ENCODE measurements around the gene TGIF1. TPM values are rescaled to one million over a fixed set of nuclear protein-coding genes. Genes with fewer than 3 reads are reported as not detected.

Gene TGIF1
- total RNA-seq, 4 donors from 2014 or later: 48.2 to 142 (median 64.0) TPM

- Histone ChIP-seq H3K27ac (replicated peaks in 1 of 4) (peak overlapping the region; percentile 98 to 100 (median 98)), H3K4me1 (peaks cover 33 to 49% (median 40%) of the 10 kb centered on the region in 4 donors), H3K4me3 (peak overlapping the region; percentile 69 to 96 (median 90)), H3K27me3 (no peaks in the 10 kb centered on the region), H3K9me3 (no peaks in the 10 kb centered on the region), H3K36me3 (no peaks in the 10 kb centered on the region)
- TF ChIP-seq EP300 (IDR thresholded peaks at IDR 0.05): no peak
- TF ChIP-seq POLR2A (IDR thresholded peaks at IDR 0.05; ENCODE audit: low read depth): no peak
- TF ChIP-seq POLR2AphosphoS5 (IDR thresholded peaks at IDR 0.05): no peak
- TF ChIP-seq CTCF (IDR thresholded peaks at IDR 0.05): no peak
- DNase-seq (ENCODE audit: extremely low spot score): no peak
- intact Hi-C loops (cut with DNase I): loop anchor here (2.0 to 5.0 kb wide), 2 partner anchors 144 to 188 kb away; partner anchors contain the start of gene MYL12B
- WGBS: 0% methylated on average over 11 of the region's 30 CpGs
Observed at GRCh38 chr18:3450799-3451182, 819 bp downstream of the TGIF1 start.

DNA sequence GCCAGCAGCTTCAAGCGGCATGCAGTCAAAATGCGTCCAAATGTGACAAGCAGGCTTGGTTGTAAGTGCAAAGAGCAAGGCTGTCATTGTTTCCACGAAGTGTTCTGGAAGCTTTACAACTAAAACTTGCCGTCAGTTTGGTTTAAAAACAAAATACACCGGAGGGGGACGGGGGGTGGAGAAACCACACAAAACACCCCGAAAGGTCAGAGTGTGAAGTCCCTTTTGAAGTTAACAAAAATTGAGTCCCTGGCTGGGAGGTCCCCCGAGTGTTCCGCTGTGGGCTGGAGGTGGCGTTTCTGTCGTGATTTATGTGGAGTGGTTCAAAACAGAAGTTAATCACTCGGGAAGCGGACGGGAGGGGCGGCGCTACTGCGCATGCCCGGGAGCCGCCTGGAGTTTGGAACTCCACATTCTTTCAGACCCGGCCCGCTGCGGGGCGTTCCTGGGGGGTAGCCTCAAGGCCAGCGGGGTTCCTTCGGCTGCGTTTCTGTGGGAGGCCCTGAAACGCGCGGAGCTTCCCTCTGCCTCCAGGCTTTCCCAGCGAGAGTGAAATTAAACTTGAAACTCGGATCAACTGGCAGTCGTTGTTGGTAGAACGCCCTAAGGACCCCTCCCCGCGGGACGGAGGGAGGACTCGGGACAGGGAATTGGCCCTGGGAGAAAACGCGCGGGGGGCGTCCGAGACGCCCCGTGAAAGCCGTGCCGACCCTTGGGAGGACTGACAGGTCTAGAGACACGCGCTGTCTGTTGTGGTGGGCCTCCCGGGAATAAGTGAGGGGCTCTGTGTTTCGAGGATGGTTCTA is 1.4 kb downstream of the TGIF1 start:
- Histone ChIP-seq H3K27ac (replicated peaks in 1 of 4) (peak overlapping the region; percentile 98 to 100 (median 98)), H3K4me1 (peaks cover 32 to 52% (median 44%) of the 10 kb centered on the region in 4 donors), H3K27me3 (no peaks in the 10 kb centered on the region), H3K4me3 (peak overlapping the region; percentile 69 to 96 (median 90)), H3K36me3 (peaks cover 2 to 4% (median 3%) of the 10 kb centered on the region in 4 donors), H3K9me3 (no peaks in the 10 kb centered on the region)
- DNase-seq (ENCODE audit: extremely low spot score): peak; percentile 99
- TF ChIP-seq POLR2AphosphoS5 (IDR thresholded peaks at IDR 0.05) (peak in 1 of 2 donors; percentile 97), CTCF (IDR thresholded peaks at IDR 0.05) (no peak), POLR2A (IDR thresholded peaks at IDR 0.05; ENCODE audit: low read depth) (peak; percentile 92), EP300 (IDR thresholded peaks at IDR 0.05) (no peak)
- 0% methylated on average over 33 of the region's 50 CpGs for WGBS
- intact Hi-C loops (cut with DNase I): loop anchor here (2.0 to 5.0 kb wide), 2 partner anchors 143 to 189 kb away; partner anchors contain the start of gene MYL12B

DNA sequence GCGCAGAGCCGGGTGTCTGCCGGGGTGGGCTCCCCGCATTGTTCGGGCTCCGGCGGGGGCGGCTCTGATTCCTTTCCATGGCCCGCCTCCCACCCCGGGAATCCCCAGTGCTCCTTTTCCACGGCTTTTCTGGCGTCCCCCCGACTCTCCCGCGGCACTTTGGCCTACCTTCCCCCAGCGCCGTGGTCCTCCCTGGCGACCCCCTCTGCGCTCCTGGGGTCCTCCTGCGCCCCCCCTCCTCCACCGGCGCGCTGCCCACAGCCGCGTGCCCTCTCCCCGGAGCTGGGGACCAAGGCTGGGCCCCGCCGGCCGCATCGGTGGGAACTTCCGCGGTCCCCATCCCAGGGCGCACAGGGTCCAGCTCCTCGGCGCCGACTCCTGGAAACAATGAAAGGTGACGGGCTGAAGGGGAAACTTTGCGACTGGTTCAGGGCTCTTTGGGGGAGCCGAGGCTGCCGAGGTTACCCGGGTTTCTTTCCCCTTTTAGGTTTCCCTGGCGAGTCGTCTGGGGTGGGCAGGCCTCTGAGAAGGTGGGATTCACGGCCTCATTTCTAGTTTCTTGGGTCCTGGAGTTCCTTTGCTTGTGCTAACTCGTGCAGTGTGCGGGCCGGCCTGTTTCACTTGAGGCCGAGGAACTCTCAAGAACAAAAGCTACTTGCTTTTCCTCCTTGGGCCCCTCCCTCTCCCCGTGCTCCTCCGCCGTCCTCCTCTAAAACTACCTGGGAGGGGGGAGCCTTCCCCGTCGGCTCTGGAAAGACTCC is 2.2 kb downstream of the TGIF1 start:
- DNase-seq (ENCODE audit: extremely low spot score): no peak
- intact Hi-C loops (cut with DNase I): loop anchor here (2.0 to 5.0 kb wide), 2 partner anchors 143 to 190 kb away; partner anchors contain the start of gene MYL12B
- WGBS: 1% methylated on average over 18 of the region's 53 CpGs
- Histone ChIP-seq H3K27ac (replicated peaks in 1 of 4) (peak overlapping the region; percentile 98 to 100 (median 98)), H3K9me3 (no peaks in the 10 kb centered on the region), H3K36me3 (peaks cover 7 to 11% (median 11%) of the 10 kb centered on the region in 4 donors), H3K4me1 (peaks cover 26 to 48% (median 41%) of the 10 kb centered on the region in 4 donors), H3K27me3 (no peaks in the 10 kb centered on the region), H3K4me3 (peak overlapping the region; percentile 69 to 96 (median 90))
- TF ChIP-seq EP300 (IDR thresholded peaks at IDR 0.05): no peak
- TF ChIP-seq POLR2AphosphoS5 (IDR thresholded peaks at IDR 0.05): peak in 1 of 2 donors; percentile 74

DNA sequence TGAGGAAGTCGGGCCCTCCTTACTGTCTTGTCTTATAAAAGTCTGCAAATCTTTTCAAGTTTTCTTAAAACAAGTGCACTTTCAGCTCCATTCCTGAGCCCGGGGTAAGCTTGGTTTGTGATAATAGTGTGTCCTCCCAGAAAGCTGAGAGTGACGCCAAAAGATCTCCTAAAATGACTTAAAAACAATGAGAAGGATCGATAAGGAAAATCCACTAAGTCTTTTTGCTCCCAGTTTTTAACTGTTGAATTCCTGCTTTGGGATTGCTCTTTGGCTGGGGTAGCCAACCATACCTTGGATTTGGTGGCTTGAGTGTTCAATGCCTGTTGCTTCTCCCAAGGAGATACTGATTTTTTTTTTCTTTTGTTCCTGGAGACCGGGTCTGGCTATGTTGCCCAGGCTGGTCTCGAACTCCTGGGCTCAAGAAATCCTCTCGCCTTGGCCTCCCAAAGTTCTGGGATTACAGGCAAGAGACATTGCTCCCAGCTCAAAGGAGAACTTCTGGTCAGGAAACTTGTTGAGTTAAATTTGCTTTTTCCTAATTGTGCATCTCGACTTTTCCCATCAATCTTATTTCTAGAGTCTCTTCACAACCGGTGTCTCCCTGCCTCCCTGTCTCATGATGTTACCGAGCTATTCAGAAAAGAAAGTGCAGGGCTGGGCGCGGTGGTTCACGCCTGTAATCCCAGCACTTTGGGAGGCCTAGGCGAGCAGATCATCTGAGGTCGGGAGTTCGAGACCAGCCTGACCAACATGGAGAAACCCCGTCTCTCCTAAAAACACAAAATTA is 3.0 kb downstream of the TGIF1 start:
- no peaks in the 10 kb centered on the region for H3K27me3 ChIP-seq
- 44% methylated on average over 17 of the region's 17 CpGs for WGBS
- intact Hi-C loops (cut with DNase I): loop anchor here (5.0 kb wide), 1 partner anchor 191 kb away; the partner anchor contains the start of gene MYL12B
- H3K4me1 ChIP-seq: peaks cover 24 to 48% (median 40%) of the 10 kb centered on the region in 4 donors
- TF ChIP-seq CTCF (IDR thresholded peaks at IDR 0.05): no peak
- TF ChIP-seq EP300 (IDR thresholded peaks at IDR 0.05): no peak
- no peak for TF ChIP-seq POLR2A (IDR thresholded peaks at IDR 0.05; ENCODE audit: low read depth)
- TF ChIP-seq POLR2AphosphoS5 (IDR thresholded peaks at IDR 0.05): no peak
- peaks cover 15 to 19% (median 19%) of the 10 kb centered on the region in 4 donors for H3K36me3 ChIP-seq
- no peak for DNase-seq (ENCODE audit: extremely low spot score)
- peak overlapping the region; percentile 69 to 96 (median 90) for H3K4me3 ChIP-seq
- no peaks in the 10 kb centered on the region for H3K9me3 ChIP-seq
- H3K27ac ChIP-seq (replicated peaks in 1 of 4): peak overlapping the region; percentile 98 to 100 (median 98)
